Large intestine (tissue), 3 donors: ENCODE measurements around the gene BCL10. TPM values are rescaled to one million over a fixed set of nuclear protein-coding genes. Genes with fewer than 3 reads are reported as not detected.
"Not testable (repeated sequence)": the region's sequence is repeated elsewhere in the genome, so short reads cannot be mapped to it uniquely, and the experiment has no call there.

Experiments used
- DNase-seq, 2 donors: peaks; one replicate each; pipeline versions ENCODE4 v3.0.0 to v3.0.0-alpha.2; 2013
- H3K27ac ChIP-seq: one replicate; pipeline ENCODE4 v1.5.1; 2013; ENCODE audit warnings: low read length
- H3K27me3 ChIP-seq: 2 replicates; pipeline ENCODE4 v1.6.1; 2013; ENCODE audit warnings: low read length; ENCODE audit not compliant: control insufficient read depth, insufficient read depth
- H3K36me3 ChIP-seq: 2 replicates; pipeline ENCODE4 v1.6.1; 2013; ENCODE audit warnings: low read length; ENCODE audit not compliant: control insufficient read depth, insufficient read depth
- H3K4me1 ChIP-seq: one replicate; pipeline ENCODE4 v1.6.1; 2013; ENCODE audit warnings: low read length; ENCODE audit not compliant: control insufficient read depth, insufficient read depth
- H3K4me3 ChIP-seq: one replicate; pipeline ENCODE4 v1.5.1; 2013; ENCODE audit warnings: low read length
- H3K9me3 ChIP-seq: one replicate; pipeline ENCODE4 v1.6.1; 2013; ENCODE audit warnings: mild to moderate bottlenecking, low read depth, low read length, moderate library complexity; ENCODE audit not compliant: control insufficient read depth
- WGBS: methylation state at CpG from one replicate; pipeline ENCODE4 v1.1.5; 2013; ENCODE audit warnings: low lambda C conversion rate; ENCODE audit not compliant: insufficient coverage; 5-methylcytosine and 5-hydroxymethylcytosine counted together
- polyA plus RNA-seq: library from polyadenylated mRNA; unstranded; fragments of 120-200 nt; gene quantifications from one replicate; pipeline ENCODE4 v1.2.1, GENCODE V29; 2013

The BCL10 gene
- polyA plus RNA-seq, 1 donor = 27.0 TPM

DNA sequence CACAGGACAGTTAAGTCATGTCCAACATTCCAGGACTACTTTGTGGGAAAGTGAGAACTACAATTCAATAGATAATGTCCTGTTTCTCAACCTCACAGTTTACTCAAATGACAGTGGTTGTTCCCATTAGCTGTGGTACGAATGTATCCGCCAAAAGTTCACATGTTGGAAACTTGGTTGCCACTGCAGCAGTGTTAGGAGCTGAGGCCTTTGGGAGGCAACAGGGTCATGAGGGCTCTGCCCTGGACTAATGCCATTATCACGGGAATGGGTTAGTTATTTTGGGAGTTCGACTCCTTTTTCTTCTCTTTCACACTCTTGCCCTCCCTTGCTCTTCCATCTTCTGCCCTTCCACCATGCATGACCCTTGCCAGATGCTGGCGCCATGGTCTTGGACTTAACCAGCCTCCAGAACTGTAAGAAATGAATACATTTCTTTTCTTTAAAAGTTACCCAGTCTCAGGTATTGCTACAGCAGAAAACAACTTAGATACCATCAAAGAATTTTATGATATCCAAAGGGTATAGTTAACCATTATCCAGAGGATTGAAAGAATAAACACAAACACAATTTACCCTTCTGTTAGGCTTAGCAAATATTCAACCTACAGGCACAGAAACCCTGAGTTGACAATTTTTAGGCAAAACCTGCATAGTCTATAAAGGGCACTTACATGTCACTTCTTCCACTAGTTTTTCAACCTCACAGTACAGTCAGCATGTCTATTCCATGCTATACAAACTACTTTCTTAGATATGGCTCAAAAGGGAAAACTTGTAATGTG is 7.4 kb downstream of the BCL10 start:
- peaks cover 44% of the 10 kb centered on the region for H3K4me1 ChIP-seq
- DNase-seq = peak in 1 of 2 donors; percentile 70
- WGBS = 83% methylated on average over 1 of the region's 5 CpGs
- H3K27me3 ChIP-seq = no peaks in the 10 kb centered on the region
- H3K4me3 ChIP-seq = no peak overlapping the region
- no peaks in the 10 kb centered on the region for H3K9me3 ChIP-seq
- H3K36me3 ChIP-seq = peaks cover 43% of the 10 kb centered on the region
- H3K27ac ChIP-seq = peak overlapping the region; percentile 74

DNA sequence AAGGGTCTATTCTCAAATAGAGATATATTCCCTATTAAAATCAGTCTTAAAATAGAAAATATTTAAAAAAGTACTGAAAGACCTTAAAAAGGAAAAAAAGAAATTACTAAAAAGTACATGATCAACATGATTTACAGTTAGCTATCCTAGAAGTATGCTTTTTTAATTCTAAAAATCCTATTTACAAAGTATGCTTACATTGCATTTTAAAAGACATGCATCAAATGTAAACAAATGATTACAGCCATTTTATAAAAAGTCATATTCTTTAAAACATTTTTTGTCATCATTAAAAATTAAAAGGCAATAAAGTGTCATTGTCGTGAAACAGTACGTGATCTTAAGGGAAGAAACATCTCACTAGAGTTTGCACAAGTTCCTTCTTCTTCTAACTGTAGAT is 9.1 kb downstream of the BCL10 start:
- WGBS = 100% methylated on average over 2 of the region's 2 CpGs
- Histone ChIP-seq H3K27ac (no peak overlapping the region), H3K4me3 (no peak overlapping the region), H3K27me3 (no peaks in the 10 kb centered on the region), H3K36me3 (peaks cover 37% of the 10 kb centered on the region), H3K9me3 (no peaks in the 10 kb centered on the region), H3K4me1 (peaks cover 39% of the 10 kb centered on the region)
- DNase-seq = no peak

- Histone ChIP-seq H3K27ac (no peak overlapping the region), H3K36me3 (peaks cover 23% of the 10 kb centered on the region)
Observed at GRCh38 chr1:85264150-85264549, 12.3 kb downstream of the BCL10 start.

DNA sequence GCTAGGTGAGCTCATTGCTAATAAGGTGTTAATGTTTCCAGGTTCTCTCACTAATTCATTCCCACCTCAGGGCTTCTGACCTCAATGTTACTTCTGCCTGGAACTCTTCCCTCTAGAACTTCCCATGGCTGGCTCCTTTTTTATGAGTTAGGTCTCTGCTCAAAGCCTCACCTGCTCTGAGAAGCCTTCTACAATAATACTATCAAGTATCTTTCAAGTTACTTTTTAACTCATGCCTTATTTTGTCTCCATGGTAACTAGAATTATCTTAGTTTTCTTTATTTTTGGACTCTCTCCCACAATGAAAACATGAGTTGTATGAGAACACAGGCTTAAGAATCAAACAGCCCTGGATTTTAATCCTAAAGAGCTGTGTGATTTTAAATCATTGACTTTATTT is 13.4 kb downstream of the BCL10 start:
- peaks cover 13% of the 10 kb centered on the region for H3K4me1 ChIP-seq
- H3K27ac ChIP-seq = peak overlapping the region; percentile 14
- H3K36me3 ChIP-seq = peaks cover 16% of the 10 kb centered on the region
- H3K27me3 ChIP-seq = no peaks in the 10 kb centered on the region
- H3K9me3 ChIP-seq = no peaks in the 10 kb centered on the region
- peak in 1 of 2 donors; percentile 66 for DNase-seq
- no peak overlapping the region for H3K4me3 ChIP-seq

More at GRCh38 chr1:85264150-85264549, 12.3 kb downstream of the BCL10 start:
- Histone ChIP-seq H3K4me1 (peaks cover 16% of the 10 kb centered on the region), H3K27me3 (no peaks in the 10 kb centered on the region), H3K9me3 (no peaks in the 10 kb centered on the region), H3K4me3 (no peak overlapping the region)
- WGBS = no CpG with 5 or more reads among the region's 2 CpGs
- DNase-seq = no peak

GRCh38 chr1:85259912-85260274 is 16.5 kb downstream of the BCL10 start:
- no CpG with 5 or more reads among the region's 7 CpGs for WGBS
- Histone ChIP-seq H3K27ac (peak overlapping the region; percentile 33), H3K27me3 (no peaks in the 10 kb centered on the region), H3K4me1 (peaks cover 18% of the 10 kb centered on the region), H3K9me3 (no peaks in the 10 kb centered on the region), H3K4me3 (peak overlapping the region; percentile 97), H3K36me3 (peaks cover 11% of the 10 kb centered on the region)
- DNase-seq = no peak

GRCh38 chr1:85259118-85259911 is 17.1 kb downstream of the BCL10 start, which contains the start of gene C1orf52:
C1orf52 (minus strand) TSS chr1:85259662; CDS start chr1:85259633, 29 bp downstream.
- no CpG with 5 or more reads among the region's 65 CpGs for WGBS
- H3K4me1 ChIP-seq = peaks cover 17% of the 10 kb centered on the region

GRCh38 chr1:85258536-85259117 is 17.8 kb downstream of the BCL10 start:
- H3K27me3 ChIP-seq = no peaks in the 10 kb centered on the region
- H3K4me3 ChIP-seq = peak overlapping the region; percentile 97
- peaks cover 12% of the 10 kb centered on the region for H3K36me3 ChIP-seq
- DNase-seq = peak in 1 of 2 donors; percentile 31
- peak overlapping the region; percentile 86 for H3K27ac ChIP-seq
- H3K4me1 ChIP-seq = peaks cover 14% of the 10 kb centered on the region
- H3K9me3 ChIP-seq = no peaks in the 10 kb centered on the region
- no CpG with 5 or more reads among the region's 19 CpGs for WGBS

More at GRCh38 chr1:85259118-85259911, 17.1 kb downstream of the BCL10 start, which contains the start of gene C1orf52:
- H3K36me3 ChIP-seq = peaks cover 11% of the 10 kb centered on the region
- DNase-seq = peak; percentile 91 to 94
- H3K9me3 ChIP-seq = no peaks in the 10 kb centered on the region
- H3K27ac ChIP-seq = peak within 1 kb of the TSS; percentile 86
- peak within 1 kb of the TSS; percentile 97 for H3K4me3 ChIP-seq
- no peaks in the 10 kb centered on the region for H3K27me3 ChIP-seq

- not testable (repeated sequence) for H3K27me3 ChIP-seq, H3K27ac ChIP-seq, H3K9me3 ChIP-seq, H3K4me3 ChIP-seq, H3K4me1 ChIP-seq, DNase-seq
- H3K36me3 ChIP-seq = peaks cover 12% of the 10 kb centered on the region
- no CpG with 5 or more reads among the region's 3 CpGs for WGBS
Observed at GRCh38 chr1:85249042-85249441, 27.4 kb downstream of the BCL10 start.

GRCh38 chr1:85245891-85246290 is 30.5 kb downstream of the BCL10 start:
- H3K36me3 ChIP-seq = peaks cover 3% of the 10 kb centered on the region
- no CpG with 5 or more reads among the region's 1 CpG for WGBS
- no peaks in the 10 kb centered on the region for H3K9me3 ChIP-seq
- H3K4me3 ChIP-seq = no peak overlapping the region
- no peaks in the 10 kb centered on the region for H3K27me3 ChIP-seq
- no peaks in the 10 kb centered on the region for H3K4me1 ChIP-seq
- no peak overlapping the region for H3K27ac ChIP-seq
- no peak for DNase-seq

DNA sequence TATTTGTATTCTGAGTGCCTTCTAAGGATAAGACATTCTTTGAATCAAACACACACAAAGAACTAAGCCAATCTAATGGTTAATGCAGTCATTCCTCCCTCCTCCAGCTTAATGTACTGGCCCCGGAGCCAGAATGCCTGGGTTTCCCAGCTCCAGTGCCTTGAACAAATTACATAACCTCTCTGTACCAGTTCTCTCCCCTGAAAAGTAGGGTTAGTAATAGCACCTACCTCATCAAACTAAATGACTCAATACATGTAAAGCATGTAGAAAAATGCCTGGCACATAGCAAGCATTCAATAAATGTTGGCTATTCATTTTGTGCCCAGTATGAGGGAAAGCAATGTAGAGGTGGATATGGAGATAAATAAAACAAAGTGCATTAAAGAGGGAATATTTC is 31.0 kb downstream of the BCL10 start:
- Histone ChIP-seq H3K4me1 (no peaks in the 10 kb centered on the region), H3K4me3 (no peak overlapping the region), H3K9me3 (no peaks in the 10 kb centered on the region), H3K36me3 (no peaks in the 10 kb centered on the region), H3K27me3 (no peaks in the 10 kb centered on the region), H3K27ac (no peak overlapping the region)
- no CpG with 5 or more reads among the region's 1 CpG for WGBS
- no peak for DNase-seq
